WTC11 (cell line): ENCODE results near the gene CNN1. TPM values are rescaled to one million over a fixed set of nuclear protein-coding genes. Genes with fewer than 3 reads are reported as not detected.

Source experiments
- ATAC-seq: fragments of 200-7000 bp; cut with Tn5 transposase; 2 replicates; pipeline ENCODE4 v1.10.0; 2021; ENCODE audit warnings: mild to moderate bottlenecking, moderate library complexity
- CTCF ChIA-PET: fragments of 300-600 bp; sonication (Branson Sonifier 250); formaldehyde crosslinking; loops from one replicate; lab custom pipeline; 2021; ENCODE audit warnings: antibody characterized with exemption; lab: Charles Lee
- POLR2A ChIA-PET: fragments of 350-600 bp; sonication (Branson Sonifier 250); formaldehyde crosslinking; loops from one replicate; lab custom pipeline; 2021; ENCODE audit warnings: antibody characterized with exemption; lab: Charles Lee
- DNase-seq: peaks from one replicate; pipeline ENCODE4 v3.0.0; 2021; ENCODE audit warnings: low spot score
- H3K27ac Mint-ChIP-seq: 2 replicates; pipeline ENCODE4 v1.8.0; 2021; ENCODE audit warnings: mixed read lengths
- H3K27me3 Mint-ChIP-seq: 2 replicates; pipeline ENCODE4 v1.8.0; 2021; ENCODE audit warnings: low read depth, mild to moderate bottlenecking, moderate library complexity, mixed read lengths
- H3K36me3 Mint-ChIP-seq: 2 replicates; pipeline ENCODE4 v1.8.0; 2021; ENCODE audit warnings: mixed read lengths
- H3K4me1 Mint-ChIP-seq: 2 replicates; pipeline ENCODE4 v1.8.0; 2022; ENCODE audit warnings: mixed read lengths
- H3K4me3 Mint-ChIP-seq: 2 replicates; pipeline ENCODE4 v1.8.0; 2021; ENCODE audit warnings: mild to moderate bottlenecking, moderate library complexity, mixed read lengths
- H3K9me3 Mint-ChIP-seq: 2 replicates; pipeline ENCODE4 v1.8.0; 2021; ENCODE audit warnings: mixed read lengths
- ATF2 ChIP-seq: sonication (generic); formaldehyde crosslinking; IDR thresholded peaks from 2 replicates; pipeline ENCODE4 v1.8.1; 2022; ENCODE audit warnings: low read depth, missing genetic modification reagents, borderline replicate concordance
- CTCF ChIP-seq: fragments of 200-600 bp; IDR thresholded peaks from 2 replicates; pipeline ENCODE4 v1.8.0; 2022; ENCODE audit warnings: antibody characterized with exemption
- E2F1 ChIP-seq: sonication (generic); formaldehyde crosslinking; IDR thresholded peaks from 2 replicates; pipeline ENCODE4 v1.8.0; 2022; ENCODE audit warnings: mild to moderate bottlenecking, missing genetic modification reagents
- ESRRA ChIP-seq: sonication (generic); formaldehyde crosslinking; IDR thresholded peaks from 2 replicates; pipeline ENCODE4 v1.8.1; 2022; ENCODE audit warnings: mild to moderate bottlenecking, missing genetic modification reagents, borderline replicate concordance
- FOXK1 ChIP-seq: sonication (generic); formaldehyde crosslinking; IDR thresholded peaks from 2 replicates; pipeline ENCODE4 v1.8.0; 2022; ENCODE audit warnings: mild to moderate bottlenecking, moderate library complexity, missing genetic modification reagents
- KAT7 ChIP-seq: sonication (generic); formaldehyde crosslinking; IDR thresholded peaks from 2 replicates; pipeline ENCODE4 v1.8.1; 2023; ENCODE audit warnings: missing genetic modification reagents, mild to moderate bottlenecking, borderline replicate concordance
- NR1H2 ChIP-seq: sonication (generic); formaldehyde crosslinking; IDR thresholded peaks from 2 replicates; pipeline ENCODE4 v1.9.0; 2021; ENCODE audit warnings: mild to moderate bottlenecking, moderate library complexity, missing genetic modification reagents
- NR2C2 ChIP-seq: sonication (generic); formaldehyde crosslinking; IDR thresholded peaks from 2 replicates; pipeline ENCODE4 v1.8.0; 2022; ENCODE audit warnings: mild to moderate bottlenecking, missing genetic modification reagents
- PRDM15 ChIP-seq: sonication (generic); formaldehyde crosslinking; IDR thresholded peaks from 2 replicates; pipeline ENCODE4 v1.8.0; 2022; ENCODE audit warnings: missing genetic modification reagents
- RORB ChIP-seq: fragments of 250-450 bp; sonication (Bioruptor Pico); IDR thresholded peaks from 2 replicates; pipeline ENCODE4 v1.9.0; 2021; ENCODE audit warnings: mild to moderate bottlenecking
- SP1 ChIP-seq: sonication (generic); formaldehyde crosslinking; conservative IDR thresholded peaks from 2 replicates; pipeline ENCODE4 v1.8.1; 2022; ENCODE audit warnings: missing genetic modification reagents
- ZNF263 ChIP-seq: sonication (generic); formaldehyde crosslinking; IDR thresholded peaks from 2 replicates; pipeline ENCODE4 v1.8.1; 2022; ENCODE audit warnings: low read depth, mild to moderate bottlenecking, moderate library complexity, missing genetic modification reagents
- ZNF416 ChIP-seq: fragments of 250-450 bp; sonication (Bioruptor Pico); IDR thresholded peaks from 2 replicates; pipeline ENCODE4 v1.9.0; 2021; ENCODE audit warnings: mild to moderate bottlenecking, inconsistent platforms
- total RNA-seq: library from RNA; stranded (reverse); gene quantifications from 3 replicates; pipeline ENCODE4 v1.2.3, GENCODE V29; 2021
- TF ChIP-seq, protein P1 (sequence below): fragments of 250-450 bp; sonication (Bioruptor Pico); IDR thresholded peaks from 2 replicates; pipeline ENCODE4 v2.1.2; 2022; ENCODE audit warnings: mild to moderate bottlenecking, moderate library complexity
- TF ChIP-seq, protein P2 (sequence below): fragments of 250-450 bp; sonication (Bioruptor Pico); IDR thresholded peaks from 2 replicates; pipeline ENCODE4 v1.9.0; 2021; ENCODE audit warnings: mild to moderate bottlenecking, borderline replicate concordance

The CNN1 gene
- total RNA-seq, 1 experiment from 2014 or later = 16.0 TPM

DNA sequence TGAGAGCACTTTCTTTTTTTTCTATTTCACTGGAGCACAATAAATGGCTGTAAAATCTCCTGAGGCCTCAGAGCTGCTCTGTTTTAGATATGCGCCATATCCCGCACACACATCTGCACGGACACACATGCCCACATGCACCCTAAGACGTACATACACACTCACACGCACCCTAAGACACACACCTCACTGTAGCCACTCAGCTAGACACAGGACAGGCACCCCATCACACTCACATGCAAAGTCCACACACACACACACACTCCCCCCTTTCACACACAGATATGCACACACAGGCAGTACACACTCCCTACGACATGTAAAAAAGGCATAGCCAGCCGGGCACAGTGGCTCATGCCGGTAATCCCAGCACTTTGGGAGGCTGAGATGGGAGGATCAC is 11.6 kb downstream of the CNN1 start:
- no peak for TF ChIP-seq PRDM15 (CRISPR knock-in tag)
- no peak for TF ChIP-seq E2F1 (CRISPR knock-in tag)
- no peak for TF ChIP-seq SP1 (CRISPR knock-in tag)
- TF ChIP-seq ESRRA (CRISPR knock-in tag) = no peak
- no peak for TF ChIP-seq ZNF263
- TF ChIP-seq ZNF416 (CRISPR knock-in tag) = no peak
- TF ChIP-seq, protein P1, sequence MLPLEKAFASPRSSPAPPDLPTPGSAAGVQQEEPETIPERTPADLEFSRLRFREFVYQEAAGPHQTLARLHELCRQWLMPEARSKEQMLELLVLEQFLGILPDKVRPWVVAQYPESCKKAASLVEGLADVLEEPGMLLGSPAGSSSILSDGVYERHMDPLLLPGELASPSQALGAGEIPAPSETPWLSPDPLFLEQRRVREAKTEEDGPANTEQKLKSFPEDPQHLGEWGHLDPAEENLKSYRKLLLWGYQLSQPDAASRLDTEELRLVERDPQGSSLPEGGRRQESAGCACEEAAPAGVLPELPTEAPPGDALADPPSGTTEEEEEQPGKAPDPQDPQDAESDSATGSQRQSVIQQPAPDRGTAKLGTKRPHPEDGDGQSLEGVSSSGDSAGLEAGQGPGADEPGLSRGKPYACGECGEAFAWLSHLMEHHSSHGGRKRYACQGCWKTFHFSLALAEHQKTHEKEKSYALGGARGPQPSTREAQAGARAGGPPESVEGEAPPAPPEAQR = no peak
- TF ChIP-seq ATF2 (CRISPR knock-in tag) = no peak
- TF ChIP-seq NR1H2 (CRISPR knock-in tag) = no peak
- no peak for TF ChIP-seq RORB (CRISPR knock-in tag)
- TF ChIP-seq, protein P2, sequence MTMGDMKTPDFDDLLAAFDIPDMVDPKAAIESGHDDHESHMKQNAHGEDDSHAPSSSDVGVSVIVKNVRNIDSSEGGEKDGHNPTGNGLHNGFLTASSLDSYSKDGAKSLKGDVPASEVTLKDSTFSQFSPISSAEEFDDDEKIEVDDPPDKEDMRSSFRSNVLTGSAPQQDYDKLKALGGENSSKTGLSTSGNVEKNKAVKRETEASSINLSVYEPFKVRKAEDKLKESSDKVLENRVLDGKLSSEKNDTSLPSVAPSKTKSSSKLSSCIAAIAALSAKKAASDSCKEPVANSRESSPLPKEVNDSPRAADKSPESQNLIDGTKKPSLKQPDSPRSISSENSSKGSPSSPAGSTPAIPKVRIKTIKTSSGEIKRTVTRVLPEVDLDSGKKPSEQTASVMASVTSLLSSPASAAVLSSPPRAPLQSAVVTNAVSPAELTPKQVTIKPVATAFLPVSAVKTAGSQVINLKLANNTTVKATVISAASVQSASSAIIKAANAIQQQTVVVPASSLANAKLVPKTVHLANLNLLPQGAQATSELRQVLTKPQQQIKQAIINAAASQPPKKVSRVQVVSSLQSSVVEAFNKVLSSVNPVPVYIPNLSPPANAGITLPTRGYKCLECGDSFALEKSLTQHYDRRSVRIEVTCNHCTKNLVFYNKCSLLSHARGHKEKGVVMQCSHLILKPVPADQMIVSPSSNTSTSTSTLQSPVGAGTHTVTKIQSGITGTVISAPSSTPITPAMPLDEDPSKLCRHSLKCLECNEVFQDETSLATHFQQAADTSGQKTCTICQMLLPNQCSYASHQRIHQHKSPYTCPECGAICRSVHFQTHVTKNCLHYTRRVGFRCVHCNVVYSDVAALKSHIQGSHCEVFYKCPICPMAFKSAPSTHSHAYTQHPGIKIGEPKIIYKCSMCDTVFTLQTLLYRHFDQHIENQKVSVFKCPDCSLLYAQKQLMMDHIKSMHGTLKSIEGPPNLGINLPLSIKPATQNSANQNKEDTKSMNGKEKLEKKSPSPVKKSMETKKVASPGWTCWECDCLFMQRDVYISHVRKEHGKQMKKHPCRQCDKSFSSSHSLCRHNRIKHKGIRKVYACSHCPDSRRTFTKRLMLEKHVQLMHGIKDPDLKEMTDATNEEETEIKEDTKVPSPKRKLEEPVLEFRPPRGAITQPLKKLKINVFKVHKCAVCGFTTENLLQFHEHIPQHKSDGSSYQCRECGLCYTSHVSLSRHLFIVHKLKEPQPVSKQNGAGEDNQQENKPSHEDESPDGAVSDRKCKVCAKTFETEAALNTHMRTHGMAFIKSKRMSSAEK = no peak
- TF ChIP-seq CTCF = no peak
- no peak for TF ChIP-seq KAT7 (CRISPR knock-in tag)
- TF ChIP-seq FOXK1 (CRISPR knock-in tag) = no peak
- no peak for TF ChIP-seq NR2C2 (CRISPR knock-in tag)
- TF ChIP-seq, all 79 proteins: peak for 0
- ChIA-PET POLR2A (interaction anchor here (0.9 kb wide), 1 partner anchor 21 kb away, joined by 4 read pairs; the partner anchor contains the start of gene ECSIT), CTCF (no interaction called here)
- H3K4me1 Mint-ChIP-seq = no peaks in the 10 kb centered on the region
- no peaks in the 10 kb centered on the region for H3K27me3 Mint-ChIP-seq
- no peak overlapping the region for H3K4me3 Mint-ChIP-seq
- 0 out of 2 replicates have a peak overlapping the region, but pooled peaks have one; percentile 60 for H3K27ac Mint-ChIP-seq
- DNase-seq (no peak), ATAC-seq (no peak)
- no peaks in the 10 kb centered on the region for H3K9me3 Mint-ChIP-seq
- peaks cover 10% of the 10 kb centered on the region for H3K36me3 Mint-ChIP-seq
